IPS-NIHi11 (cell line): Measurements from ENCODE around the gene IL21R.

Source experiments
- DNase-seq: peaks from one replicate; pipeline ENCODE4 v3.0.0; 2012; ENCODE audit warnings: mixed read lengths, low spot score

Gene IL21R

DNA sequence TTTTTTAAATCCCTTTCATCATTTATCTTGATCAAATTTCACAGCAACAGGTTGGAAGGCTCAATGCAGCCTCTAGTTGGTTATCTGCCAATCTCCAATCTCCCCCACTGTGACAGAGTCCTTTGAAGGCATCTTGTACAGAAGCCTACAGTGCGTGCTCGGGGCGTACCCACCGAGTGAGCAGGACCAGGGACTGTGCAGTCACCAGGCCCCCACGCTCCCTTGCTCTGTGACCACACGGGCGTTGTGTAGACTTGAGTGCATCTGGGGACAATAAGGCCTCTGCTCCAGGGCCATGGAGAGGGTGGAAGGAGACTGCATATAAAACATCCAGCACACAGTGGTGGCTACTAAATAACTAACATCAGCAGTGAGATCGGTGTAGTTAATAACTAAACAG, 84.4 kb downstream of the IL21R start:
- DNase-seq = no peak

DNA sequence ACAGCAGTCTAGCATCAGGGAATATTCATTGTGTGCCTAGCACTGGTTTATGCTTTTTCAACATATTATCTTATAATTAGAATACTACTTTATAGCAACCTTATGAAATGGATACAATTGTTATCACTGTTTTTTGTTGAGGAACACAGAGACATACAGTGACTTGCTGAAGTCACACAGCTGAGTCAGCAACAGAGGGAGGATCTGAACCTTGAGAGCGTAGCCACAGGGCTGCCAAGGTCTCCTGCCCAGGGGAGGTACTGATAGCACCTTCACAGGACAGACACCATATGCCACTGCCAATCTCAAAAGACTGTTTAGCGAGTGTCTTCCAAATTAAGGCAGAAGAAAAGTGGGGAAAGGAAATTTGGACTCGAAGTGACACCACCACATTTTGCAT, 84.8 kb downstream of the IL21R start:
- no peak for DNase-seq

DNA sequence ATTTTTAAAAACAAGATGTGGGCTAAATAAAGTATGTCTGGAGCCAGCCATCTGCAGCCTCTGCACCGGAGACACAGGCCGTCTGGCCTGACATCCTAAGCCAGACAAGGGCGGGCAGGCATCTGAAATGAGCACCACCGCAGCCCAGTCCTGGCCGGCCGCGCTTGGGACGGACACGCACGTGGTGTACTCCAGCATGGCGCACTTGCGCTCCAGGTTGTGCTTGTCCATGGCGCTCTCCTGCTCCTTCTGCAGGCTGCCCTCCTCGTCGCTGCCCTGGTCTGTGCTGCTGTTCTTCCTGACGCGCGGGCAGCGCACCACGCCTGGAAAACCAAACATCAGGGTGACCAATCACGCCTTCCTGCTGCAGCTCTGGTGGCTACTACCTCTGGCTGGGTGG, 87.4 kb downstream of the IL21R start:
- no peak for DNase-seq

DNA sequence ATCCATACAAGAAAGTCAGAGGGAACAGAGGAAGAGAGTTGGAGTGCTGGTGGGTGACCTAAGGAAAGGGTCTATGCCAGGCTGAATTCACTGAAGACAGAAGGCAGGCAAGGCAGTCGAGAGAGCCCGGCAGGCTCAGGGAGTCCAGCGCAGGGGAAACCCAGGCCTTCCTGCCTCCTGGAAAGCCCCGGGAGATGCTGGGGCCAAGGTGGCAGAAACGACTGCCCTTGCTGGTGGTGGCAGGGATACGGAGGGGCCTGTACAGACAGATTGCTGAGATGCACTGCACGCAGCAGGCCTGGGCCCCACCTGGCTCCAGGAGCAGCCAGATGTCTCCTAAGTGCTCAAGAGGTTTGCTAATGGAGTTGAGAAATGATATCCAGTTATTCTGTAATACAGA, 87.9 kb downstream of the IL21R start:
- DNase-seq = no peak

DNA sequence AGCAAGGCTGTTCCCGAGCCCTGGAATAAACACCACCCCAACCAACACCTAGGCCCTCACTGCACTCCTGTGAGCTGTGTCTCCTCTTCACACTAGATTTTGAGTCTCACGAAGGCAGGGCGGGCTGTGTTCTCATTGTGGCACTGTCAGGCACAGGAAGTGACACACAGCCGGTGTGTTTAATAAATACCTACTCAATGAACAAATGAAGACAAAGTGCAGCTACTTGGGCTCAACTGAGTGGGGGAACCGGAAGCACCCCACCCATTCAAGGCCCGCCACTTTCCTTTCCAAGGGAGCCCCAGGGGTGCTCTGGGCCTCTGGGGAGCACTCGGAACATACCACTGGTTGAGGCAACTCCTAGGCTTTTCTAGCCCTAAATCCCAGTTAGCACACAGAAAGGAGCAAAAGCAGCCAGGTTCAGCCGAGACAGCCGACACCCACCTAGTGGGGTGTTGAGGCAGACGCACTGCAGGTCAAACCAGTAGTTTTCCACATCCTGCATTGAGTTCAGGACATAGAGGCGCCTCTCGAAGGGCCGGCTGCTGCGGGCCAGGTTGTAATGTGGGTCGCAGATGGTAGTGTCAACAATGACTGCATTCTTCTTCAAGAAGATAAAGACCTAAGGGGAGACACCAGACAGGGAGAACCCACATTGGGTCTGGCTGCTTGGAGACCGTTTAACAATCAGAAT, 90.1 kb downstream of the IL21R start:
- DNase-seq = no peak

DNA sequence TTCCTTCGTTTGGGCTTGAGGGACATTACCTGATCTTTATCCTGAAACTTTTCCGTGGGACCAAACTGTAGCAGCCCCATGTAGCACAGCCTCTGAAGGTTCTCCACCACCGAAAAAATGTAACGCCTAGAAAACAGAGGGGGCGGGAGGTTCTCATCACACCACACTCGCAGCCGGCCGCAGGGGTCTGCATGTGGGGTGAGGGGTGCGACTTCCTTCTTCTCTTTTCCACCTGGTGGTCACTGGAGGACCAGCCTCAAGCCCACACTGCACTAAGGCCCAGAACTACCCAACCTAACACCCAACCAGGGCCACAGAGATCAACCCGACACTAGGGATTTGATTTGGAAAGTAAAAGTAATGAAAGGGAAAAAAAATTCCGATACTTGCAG, 90.6 kb downstream of the IL21R start:
- DNase-seq = no peak

DNA sequence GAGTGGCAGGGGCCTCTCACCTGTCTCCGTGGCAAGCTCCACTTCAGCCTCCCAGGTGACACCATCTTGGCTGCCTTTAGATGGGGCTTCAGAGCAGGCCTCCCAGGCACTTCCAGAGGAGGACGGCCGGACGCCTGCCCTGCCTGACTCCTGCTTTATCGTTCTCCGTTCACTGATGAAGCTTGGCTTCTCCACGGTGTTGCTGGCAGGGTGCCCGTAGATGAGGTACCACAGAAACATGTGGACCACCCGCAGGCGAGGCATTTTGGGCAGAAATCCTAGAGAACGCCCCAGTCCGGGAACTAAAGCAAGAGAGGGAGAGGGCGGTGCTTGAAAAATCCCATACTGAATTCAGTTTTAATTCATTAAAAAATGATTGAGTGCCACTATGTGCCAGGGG, 93.2 kb downstream of the IL21R start:
- DNase-seq = no peak

DNA sequence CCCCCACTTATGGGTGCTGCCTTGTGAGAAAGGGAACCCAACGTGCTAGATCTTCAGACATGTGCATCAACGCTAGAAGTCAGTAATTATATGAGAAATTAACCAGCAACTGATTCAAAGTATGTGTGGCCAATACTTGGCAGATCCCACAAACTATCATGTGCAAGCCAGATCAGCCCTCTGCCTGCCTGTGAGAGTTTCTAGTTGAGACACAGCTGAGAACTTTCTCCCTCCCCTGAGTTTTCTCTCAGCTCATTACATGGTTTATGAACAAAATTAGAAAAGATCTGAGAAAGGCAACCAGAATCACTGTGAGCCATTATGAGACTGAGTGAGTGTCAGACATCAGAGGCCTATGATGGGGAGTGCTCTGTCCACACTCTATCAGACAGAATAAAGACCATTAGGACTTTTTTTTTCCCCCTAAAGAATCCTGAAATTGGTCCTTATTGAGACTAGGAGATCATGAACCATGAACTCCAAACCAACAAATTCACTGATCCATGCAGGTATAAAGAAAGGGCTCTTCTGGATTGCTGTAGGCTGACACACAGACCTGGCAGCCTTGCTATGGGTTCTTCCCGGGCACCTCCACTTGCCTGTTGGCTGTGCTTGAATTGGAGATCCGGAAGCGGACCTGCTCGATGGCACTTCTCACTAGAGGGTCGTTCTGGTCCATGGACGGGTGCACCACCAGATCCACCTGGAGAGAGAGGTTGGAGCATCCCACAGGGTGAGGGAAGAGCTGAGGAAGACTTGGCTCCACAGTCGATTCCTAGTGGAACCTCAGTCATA, 96.3 kb downstream of the IL21R start:
- DNase-seq = no peak

DNA sequence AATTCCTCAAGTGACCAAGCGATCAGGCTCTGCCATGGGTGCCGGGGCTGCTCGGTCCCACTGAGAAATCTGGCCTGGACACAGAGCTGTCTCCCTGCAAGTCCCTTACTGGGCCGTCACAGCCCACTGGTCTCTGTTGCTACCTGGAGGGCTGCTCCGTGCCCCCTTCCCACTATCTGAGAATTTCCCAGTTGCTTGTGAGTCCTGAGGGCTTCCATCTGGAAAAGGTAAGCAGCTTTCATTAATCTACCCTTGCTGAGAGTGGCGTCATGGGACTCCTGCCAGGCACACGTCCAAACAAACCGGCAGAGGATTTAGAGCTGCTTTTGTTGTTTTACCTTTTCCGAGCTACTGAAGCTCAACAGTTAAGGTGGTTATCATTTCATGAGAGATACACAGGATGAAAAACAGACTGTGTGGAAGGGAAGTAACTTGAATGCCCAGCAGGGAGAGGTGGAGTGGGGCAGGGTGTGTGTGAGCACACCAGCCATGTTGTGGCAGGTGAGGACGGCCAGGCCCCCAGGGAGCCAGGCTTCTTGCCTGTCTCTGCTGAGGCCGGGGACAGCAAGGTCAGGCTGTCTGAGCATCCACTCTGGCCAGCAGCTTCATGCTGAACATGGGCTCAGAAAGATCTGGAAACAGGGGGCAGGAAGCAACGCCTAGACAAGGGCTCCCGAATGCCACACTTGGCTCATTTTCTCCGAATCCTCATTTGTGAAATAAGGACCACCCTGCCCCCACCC, 97.1 kb downstream of the IL21R start:
- DNase-seq = no peak

DNA sequence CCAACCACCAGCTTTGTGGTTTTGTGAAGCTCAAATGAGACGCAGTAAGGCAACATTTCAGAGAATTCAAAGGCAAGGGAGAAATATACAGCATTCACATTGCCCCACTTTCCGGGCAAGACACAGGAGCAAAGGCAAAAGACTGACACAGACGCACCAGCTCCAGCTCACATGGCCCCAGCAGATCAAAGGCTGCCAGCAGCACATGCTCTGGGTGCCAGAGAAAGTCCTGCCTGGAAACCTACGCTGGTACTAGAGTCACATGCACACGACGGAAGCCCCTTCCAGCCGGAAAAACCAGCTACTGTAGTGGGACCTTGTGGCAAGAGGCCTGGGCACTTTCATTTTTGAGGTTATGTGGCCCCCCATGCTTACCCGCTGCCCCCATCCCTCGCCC, 97.7 kb downstream of the IL21R start:
- DNase-seq = no peak

DNA sequence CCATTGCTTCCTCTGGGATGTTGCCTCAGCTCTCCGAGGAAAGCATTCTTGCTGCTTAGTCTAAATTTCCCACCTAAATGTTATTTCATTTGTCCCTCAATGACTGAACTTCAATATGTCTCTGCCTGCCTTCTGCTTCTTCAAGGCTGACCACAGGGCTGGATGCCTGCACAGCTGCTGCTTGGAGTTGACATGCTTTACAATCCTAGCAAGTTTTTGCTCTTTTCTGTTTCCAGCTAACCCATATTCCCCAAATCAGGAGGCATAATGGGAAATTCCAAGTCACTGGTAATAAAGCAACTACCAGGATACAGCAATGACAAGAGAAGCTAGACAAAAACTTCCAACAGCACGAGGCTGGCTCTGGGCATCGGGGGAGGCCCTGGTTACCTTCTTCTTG, 98.8 kb downstream of the IL21R start:
- DNase-seq = no peak
